NCI-H1694 treated with DMSO at 0.1 percent for 48 hours (cell line): Measurements from ENCODE around the gene COX4I1.

ENCODE experiments used
- DNase-seq: peaks from one replicate; lab custom pipeline; 2025; lab: John Stamatoyannopoulos, UW

COX4I1 gene

DNA sequence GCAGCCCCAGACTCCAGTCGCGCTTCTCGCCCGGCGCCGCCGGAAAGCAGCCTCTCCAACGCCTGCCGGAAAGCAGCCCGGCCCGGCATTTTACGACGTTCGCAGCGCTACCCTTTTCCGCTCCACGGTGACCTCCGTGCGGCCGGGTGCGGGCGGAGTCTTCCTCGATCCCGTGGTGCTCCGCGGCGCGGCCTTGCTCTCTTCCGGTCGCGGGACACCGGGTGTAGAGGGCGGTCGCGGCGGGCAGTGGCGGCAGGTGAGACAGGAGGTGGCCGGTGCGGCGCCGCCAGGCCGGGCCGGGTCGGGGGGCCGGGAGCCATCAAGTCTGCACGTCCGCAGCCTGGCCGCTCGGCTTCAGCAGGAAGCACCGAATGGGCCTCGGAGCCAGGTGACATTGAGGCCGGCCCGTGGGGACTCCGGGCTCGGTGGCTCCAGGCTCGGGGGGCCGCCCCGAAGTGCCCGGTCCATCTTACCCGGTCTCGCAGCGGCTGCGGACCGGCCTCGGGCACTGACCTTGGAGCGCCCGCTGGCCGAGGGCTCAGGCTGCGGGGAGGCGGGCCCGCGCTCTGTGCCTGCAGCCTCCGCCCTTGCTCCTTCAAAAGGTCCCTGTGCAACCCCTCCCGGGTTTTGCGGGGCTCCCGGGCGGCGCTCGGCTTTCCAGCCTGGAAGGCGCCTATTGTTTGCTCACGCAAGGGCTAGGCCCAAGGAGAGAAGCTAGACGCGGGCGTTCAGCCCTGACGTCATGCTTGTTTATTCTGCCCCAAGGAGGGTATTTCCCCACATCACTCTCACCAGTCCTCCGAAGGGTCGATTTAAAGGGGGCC is at the start of gene COX4I1, which contains the start of gene EMC8:
TSS of gene COX4I1 (plus strand) at position 199 of the 824 bp plus-strand sequence. CDS start 1,511 bp downstream, outside the sequence.
TSS of gene EMC8 (minus strand) at position 48 of the 824 bp plus-strand sequence. CDS start 249 bp downstream, outside the sequence.
- peak; percentile 91 for DNase-seq

GRCh38 chr16:85749771-85750145 is 49.7 kb upstream of the COX4I1 start:
- no peak for DNase-seq

DNA sequence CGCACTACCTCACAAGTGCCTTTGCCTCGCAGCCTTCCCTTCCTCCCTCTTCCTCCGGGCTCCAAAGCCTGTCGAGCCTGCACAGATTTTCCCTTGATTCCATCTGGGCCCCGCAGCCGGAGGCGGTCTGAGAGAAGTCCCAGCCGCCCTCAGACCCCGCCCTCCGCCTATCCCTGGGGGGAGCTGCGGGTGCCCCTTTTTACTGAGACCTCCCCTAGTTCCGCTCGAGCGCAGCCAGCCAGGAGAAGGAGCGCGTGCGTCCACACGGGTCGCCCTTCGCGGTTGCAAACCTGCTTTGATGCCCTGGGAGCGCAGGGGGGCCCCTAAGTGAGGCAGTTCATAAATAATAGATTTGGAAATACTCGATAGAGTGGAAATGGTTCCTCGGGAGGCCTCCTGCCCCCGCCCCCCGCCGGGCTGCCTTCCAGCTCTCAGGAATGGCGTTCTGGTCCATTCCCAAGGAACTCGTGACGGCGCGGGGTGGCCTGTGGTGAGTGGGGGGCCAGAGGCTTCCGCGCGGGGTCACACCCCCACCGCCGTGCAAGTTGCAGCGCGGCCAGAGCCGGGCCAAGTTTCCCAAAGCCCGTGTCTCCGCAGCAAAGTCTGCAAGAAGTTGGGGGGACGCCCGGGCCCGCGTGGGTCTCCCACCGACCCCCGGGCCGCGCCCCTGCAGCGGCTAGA is 49.2 kb upstream of the COX4I1 start:
- peak; percentile 30 for DNase-seq

GRCh38 chr16:85750827-85751697 is 48.4 kb upstream of the COX4I1 start, which contains the start of gene C16orf74:
C16orf74 (minus strand) TSS chr16:85751096; CDS start chr16:85735217, 15,879 bp downstream.
- DNase-seq = peak; percentile 20

- no peak for DNase-seq
These were observed 47.6 kb upstream of the COX4I1 start for GRCh38 chr16:85751698-85752501.

DNA sequence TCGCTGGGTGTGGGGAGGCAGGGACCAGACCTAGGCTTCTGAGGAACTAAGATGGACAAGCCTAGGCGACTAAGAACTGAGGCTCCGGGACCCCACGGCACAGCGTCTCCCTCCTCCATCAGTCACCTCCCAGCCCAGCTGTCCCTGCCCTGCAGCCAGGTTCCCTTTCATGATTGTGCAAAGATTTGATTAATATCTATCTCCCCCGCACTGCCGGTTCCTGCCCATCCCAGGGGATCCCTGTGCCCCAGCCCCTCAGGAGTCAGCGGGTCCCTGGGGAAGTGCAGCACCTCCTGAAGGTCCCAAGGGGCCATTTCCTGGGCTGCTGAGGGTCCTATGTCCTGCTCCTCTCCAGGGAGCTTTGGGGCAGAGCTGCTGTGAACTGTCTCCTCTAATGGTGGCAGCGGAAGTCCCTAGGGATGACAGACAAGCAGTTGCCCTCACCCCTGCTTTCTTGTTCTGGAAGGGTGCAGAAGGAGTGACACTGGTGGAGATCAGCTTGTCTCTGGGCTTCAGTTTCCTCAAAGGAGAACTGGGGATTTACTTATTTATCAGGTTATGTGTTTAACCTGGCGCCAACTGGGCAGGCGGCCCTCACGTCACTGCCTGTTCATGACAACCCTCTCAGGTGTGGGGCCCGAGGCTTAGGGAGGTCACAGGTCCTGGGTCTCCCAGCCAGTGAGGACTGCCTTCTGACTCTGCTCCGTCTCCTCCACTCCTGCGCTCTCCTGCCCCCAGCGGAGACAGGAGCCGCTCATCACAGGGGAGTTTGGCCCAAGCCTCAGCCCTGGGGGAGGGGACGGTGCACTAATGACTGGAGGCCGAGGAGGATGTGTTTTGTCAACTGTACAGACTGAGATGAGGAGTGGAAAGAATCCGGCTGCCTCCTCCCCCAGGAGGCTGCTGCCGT is 46.7 kb upstream of the COX4I1 start:
- no peak for DNase-seq

DNA sequence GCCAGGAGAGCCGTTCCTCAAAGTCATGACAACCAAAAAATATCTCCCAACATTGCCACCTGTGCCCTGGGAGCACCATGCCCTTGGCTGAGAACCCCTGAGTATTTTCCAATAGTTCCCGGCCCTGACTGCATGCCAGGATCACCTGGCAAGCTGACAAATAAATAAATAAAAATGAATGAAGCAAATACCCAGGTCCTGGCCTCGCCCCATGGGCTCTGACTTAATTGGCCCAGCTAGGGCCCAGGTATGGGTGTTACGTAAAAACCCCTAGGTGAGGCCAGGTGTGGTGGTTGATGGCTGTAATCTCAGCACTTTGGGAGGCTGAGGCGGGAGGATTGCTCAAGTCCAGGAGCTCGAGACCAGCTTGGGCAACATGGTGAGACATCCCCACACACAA is 45.9 kb upstream of the COX4I1 start:
- DNase-seq = no peak

GRCh38 chr16:85753976-85754375 is 45.5 kb upstream of the COX4I1 start:
- DNase-seq = no peak

DNA sequence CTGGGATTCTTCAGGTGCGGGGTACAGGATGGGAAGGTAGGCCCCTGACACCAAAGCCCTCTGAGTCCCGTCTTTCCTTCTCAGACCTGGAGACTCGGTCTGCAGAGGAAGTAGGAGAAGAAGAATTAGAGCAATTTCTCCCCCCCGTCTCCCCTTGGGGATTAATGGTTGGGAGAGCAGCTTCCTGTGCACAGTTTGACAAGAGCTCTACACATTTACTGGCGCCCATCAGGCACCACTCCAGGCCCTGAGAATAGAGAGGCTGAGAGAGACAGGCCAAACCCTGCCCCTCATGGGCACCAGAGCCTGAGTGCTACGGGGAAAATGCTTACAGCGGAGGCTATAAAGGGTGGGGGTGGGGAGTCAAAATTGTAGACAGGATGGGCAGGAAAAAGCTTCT is 45.1 kb upstream of the COX4I1 start:
- DNase-seq = no peak

DNA sequence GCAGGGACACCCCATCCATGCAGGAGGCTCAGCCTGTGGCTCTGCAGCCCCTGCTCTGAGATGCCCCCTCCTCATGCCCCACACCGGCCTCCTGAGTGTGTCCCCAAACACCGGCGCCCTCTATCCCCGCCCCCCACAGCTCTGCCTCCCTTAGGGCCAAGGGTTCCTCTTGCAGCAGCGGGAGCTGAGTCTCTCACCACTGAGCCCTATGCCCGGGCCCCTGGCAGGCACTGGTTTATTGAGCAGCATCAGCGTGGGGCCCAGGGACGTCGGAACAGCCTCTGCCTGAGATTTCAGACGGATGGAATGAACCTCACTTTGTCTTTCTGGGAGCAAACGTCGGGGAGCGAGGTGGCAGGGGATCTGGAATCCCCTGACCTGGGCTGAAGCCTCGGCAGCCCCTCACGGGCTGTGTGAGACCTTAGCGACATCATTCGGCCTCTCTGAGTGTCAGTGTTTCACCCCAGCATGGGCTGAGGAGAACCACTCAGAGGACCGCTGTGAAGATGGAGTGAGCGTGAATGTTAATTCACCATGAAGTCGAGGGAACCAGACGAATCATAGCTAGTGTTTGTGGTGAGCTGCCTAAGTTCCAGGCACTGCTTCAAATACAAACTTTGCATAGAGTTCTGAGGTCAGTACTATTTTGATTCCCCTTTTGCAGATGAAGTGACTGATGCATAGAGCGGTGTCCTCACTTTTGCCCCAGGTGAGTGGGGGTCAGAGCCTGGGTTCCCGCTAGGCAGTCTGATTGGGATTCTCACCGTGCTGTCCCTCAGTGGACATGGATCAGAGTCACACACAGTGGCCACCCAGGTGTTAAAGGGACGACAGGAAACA is 43.3 kb upstream of the COX4I1 start:
- DNase-seq = no peak

DNA sequence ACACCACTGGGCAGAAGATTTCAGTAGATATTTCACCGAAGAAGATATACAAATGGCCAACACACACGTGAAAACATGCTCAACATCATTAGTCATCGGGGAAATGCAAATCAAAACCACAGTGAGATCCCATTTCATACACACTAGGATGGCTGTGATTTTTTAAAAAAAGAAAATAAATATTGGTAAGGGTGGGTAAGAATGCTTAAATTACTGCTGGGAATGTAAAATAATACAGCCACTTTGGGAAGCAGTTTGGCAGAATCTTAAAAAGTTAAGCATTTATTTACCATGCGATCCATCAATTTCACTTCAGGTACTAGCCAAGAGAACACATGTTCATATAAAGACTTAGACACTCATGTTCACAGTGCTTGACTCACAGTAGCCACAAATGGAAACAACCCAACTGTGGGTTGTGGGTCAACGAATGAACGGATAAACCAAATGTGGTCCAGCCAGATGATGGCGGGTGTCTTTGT is 42.1 kb upstream of the COX4I1 start:
- no peak for DNase-seq

GRCh38 chr16:85759136-85759535 is 40.4 kb upstream of the COX4I1 start:
- DNase-seq = no peak

DNA sequence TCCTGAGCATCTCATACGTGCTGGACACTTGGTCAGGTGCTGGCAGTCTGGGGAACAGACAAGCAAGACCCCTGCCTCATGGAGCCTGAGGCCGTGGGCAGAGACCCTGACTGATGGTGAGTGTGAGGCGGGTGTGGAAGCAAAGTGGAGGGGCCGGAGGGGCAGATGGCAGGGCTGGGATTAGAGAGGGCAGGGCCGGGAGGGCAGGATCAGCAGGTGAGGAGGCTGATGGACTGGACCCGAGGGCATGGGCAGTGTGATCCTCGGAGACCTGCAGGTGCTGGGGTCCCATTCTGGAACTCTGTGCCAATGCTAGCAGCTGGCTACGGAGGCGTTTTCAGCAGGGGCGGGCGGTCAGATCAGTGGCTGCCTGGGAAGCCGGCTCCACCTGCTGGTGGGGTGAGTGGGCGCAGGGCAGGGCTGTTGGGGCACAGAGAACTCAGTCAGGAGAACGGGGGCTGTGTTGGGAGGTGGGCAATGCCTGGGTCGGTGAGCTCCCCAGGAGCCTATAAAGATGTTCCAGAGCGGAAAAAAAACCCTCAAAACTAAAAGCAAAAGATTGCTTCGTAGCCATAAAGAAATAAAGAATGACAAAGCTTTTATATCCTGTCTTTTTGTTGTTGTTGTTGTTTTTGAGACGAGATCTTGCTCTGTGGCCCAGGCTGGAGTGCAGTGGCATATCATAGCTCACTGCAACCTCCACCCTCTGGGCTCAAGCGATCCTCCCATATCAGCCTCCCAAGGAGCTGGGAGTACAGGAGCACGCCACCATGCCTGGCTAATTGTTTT is 39.7 kb upstream of the COX4I1 start:
- DNase-seq = no peak

DNA sequence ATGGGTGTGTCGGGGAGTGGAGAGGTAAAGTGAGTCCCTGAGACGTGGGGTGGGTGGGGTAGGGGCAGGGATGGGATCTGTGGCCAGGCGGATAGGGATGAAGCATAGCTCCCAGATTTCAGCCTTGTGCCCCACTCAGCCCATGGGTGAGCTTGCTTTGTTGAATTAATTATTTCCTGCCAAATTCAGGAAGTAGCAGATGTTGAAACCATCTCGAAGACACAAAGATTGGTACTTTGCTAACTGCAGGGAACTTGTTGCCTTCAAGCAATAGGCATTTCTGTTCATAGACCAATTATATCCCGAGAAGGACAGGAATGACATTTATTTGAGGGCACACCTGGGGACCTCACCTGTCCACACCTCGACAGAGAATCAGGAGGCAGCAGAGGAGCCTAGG is 37.6 kb upstream of the COX4I1 start:
- no peak for DNase-seq

DNA sequence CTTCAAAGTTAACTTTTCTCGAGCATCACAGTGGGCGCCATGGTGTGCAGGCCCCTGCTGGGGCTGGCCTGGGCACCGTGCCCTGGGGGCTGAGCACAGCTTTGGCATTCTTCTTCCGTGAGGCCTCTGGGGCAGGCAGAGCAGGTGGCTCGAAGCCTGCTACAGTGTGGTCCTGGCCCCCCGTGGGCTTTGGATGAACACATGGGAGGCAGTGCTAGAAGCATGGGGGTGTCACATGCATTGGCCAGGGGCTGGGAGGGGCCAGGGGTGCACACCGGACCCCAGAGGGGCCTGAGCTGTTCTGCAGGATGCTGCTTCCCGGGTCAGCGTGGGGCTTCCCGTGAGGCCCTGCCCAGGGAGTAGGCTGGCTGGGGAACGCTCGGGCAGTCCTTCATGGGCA is 36.5 kb upstream of the COX4I1 start:
- no peak for DNase-seq

DNA sequence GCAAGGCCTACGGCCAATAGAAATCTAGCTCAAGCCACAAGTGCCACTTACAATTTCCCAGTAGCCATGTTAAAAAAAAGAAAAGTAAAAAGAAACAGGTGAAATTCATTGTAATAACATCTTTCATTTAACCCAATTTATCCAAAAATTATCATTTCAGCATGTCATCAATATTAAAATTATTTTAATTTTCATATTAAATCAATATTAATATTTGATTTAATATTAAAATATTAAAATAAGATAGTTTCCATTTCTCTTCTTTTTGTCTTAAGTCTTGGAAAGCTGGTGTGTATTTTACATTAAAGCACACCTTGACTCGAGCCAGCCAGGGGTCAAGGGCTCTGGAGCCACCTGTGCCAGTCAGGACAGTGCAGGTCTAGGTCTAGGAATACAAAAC is 35.9 kb upstream of the COX4I1 start:
- no peak for DNase-seq

GRCh38 chr16:85765211-85765610 is 34.3 kb upstream of the COX4I1 start:
- DNase-seq = no peak

DNA sequence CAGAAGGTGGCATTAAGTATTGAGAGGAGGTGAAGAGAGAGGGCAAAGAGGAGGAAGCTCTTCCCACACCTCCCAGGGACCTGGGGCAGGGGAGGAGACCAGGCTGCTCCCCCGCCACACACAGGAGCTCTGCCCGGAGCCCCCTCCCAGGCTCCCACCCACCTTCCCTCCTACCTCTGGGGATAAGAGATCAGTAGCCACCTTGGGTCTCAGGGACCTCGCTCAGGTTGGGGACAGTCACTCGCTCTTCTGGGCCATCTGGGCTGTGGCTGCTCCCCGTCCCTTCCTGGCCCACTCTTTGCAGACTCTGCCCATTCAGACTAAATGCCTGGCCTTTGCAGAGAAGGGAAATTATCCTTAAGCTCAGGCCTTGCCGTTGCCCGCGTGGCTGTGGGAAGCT is 33.7 kb upstream of the COX4I1 start:
- no peak for DNase-seq
